ENCODE results near the gene CYP3A7. TPM values are rescaled to one million over a fixed set of nuclear protein-coding genes. Genes with fewer than 3 reads are reported as not detected.
"Not testable (repeated sequence)": the region's sequence is repeated elsewhere in the genome, so short reads cannot be mapped to it uniquely, and the experiment has no call there.

CYP3A7 gene
- total RNA-seq, 2 experiments from 2014 or later, result not detected

DNA sequence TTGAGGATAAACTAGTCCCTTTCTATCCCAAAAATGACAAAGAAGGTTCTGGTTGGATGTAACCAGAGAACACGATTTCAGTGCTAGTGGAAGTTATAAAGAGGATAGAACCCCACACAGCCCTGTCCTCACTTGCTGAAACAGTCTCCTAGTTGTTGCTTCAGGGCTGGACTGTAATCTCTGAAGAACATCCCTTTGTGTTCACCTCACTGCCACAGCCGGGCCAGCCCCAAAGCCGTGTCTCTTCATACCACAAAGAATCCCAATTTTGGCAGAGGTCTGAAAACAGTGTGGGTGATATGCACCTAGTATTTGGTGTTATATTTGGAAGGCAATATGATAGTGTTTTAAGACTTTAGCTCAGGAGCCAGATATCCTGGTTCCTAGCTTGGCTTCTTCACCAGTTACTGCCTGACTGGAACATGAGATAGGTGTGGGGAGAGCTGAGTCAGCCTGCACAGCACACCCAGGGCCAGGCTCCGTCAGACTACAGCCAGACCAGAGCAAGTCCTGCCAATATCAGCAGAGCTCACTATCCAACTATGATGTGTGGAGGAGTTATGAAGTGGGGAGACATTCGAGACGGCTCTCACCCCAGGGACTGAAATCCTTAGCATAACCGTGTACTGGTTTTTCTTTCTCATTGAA lies 27.8 kb upstream of the CYP3A7 start:
- ChIA-PET POLR2A (no interaction called here), CTCF (no interaction called here)
- Mint-ChIP-seq H3K27ac (no peak overlapping the region), H3K4me1 (ENCODE audit: low read depth) (peaks cover 4% of the 10 kb centered on the region), H3K36me3 (no peaks in the 10 kb centered on the region), H3K9me3 (no peaks in the 10 kb centered on the region), H3K4me3 (no peak overlapping the region), H3K27me3 (peaks cover 1% of the 10 kb centered on the region)
- DNase-seq, result no peak
- intact Hi-C loops (cut with micrococcal nuclease), result no loop called here

DNA sequence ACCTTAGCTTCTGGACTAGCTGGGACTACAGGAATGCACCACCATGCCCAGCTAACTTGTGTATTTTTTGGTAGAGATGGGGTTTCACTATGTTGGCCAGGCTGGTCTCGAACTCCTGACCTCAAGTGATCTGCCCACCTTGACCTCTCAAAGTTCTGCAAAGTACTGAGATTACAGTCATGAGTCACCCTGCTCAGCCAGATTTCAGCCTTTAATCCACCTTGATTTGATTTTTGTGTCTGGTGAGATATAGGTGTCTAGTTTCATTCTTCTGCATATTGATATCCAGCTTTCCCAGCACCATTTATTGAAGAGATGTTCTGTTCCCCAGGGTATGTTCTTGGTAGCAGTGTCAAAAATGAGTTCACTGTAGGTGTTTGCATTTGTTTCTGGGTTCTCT lies 20.1 kb upstream of the CYP3A7 start:
- Mint-ChIP-seq H3K27me3 (peaks cover 10% of the 10 kb centered on the region), H3K4me1 (ENCODE audit: low read depth) (no peaks in the 10 kb centered on the region), H3K27ac (no peak overlapping the region), H3K4me3 (no peak overlapping the region), H3K36me3 (no peaks in the 10 kb centered on the region), H3K9me3 (no peaks in the 10 kb centered on the region)
- DNase-seq, result no peak
- intact Hi-C loops (cut with micrococcal nuclease), result no loop called here
- POLR2A ChIA-PET, result no interaction called here
- CTCF ChIA-PET, result no interaction called here

DNA sequence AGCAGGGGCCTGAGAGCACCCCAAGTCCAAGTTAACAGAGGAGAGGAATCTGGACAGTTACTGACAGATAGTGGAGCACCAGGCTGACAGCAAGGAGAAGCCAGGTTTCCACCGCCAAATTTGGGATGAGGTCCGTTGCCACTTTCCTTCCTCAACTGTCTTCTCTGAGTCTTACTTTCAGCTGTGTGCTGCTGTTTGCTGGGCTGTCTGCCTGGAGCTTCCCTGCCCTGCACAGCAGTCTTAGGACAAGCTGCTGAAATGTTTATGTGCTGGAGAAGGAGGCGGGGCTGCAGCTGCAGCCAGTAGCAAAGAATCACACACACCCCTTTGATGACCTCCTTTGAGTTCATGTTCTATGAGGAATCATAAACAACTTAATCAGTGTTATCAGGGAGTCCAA lies 17.4 kb upstream of the CYP3A7 start:
- no peaks in the 10 kb centered on the region for H3K4me1 Mint-ChIP-seq (ENCODE audit: low read depth)
- POLR2A ChIA-PET, result no interaction called here
- H3K36me3 Mint-ChIP-seq, result no peaks in the 10 kb centered on the region
- CTCF ChIA-PET, result no interaction called here
- H3K27me3 Mint-ChIP-seq, result peaks cover 10% of the 10 kb centered on the region
- no peak overlapping the region for H3K27ac Mint-ChIP-seq
- intact Hi-C loops (cut with micrococcal nuclease), result no loop called here
- DNase-seq, result no peak
- H3K4me3 Mint-ChIP-seq, result no peak overlapping the region
- H3K9me3 Mint-ChIP-seq, result no peaks in the 10 kb centered on the region

DNA sequence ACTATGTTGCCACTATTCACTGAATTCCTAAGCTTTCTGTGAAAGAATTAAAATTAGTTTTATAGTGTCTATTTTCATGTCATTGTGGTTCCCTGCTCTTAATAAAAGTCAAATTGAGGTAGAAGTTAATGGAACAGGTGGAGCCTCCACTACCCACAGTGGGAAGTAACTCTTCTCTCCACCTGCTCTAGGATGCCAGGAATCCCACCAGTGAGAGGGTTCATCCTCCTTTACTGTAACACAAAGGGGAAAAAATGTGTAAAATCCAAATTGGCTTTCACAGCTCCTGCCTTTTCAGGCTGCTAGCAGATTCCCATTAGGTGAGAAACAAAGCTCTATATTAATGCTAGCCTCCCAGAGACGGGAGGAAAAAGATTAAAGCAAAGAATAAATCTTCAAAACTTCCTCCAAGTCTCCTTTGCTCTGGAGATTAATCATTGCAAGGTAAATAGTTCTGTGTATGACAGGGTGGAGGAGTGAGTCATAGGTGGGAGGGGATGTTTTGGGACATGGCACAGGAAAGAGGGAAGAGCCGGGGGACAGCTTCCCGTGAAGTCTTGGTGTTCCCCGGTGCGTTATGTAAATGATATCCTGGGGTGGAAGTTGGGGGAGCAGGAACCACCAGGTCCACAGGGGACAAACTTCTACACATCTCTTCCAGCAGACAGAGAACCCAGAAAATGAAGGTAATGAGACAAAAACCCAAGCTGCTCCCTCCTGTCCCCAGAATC lies 16.5 kb upstream of the CYP3A7 start:
- CTCF ChIA-PET; POLR2A ChIA-PET; DNase-seq; H3K36me3 Mint-ChIP-seq; H3K9me3 Mint-ChIP-seq; H3K27ac Mint-ChIP-seq; H3K4me3 Mint-ChIP-seq; intact Hi-C loops (cut with micrococcal nuclease); H3K4me1 Mint-ChIP-seq (ENCODE audit: low read depth); H3K27me3 Mint-ChIP-seq: not testable (repeated sequence)

DNA sequence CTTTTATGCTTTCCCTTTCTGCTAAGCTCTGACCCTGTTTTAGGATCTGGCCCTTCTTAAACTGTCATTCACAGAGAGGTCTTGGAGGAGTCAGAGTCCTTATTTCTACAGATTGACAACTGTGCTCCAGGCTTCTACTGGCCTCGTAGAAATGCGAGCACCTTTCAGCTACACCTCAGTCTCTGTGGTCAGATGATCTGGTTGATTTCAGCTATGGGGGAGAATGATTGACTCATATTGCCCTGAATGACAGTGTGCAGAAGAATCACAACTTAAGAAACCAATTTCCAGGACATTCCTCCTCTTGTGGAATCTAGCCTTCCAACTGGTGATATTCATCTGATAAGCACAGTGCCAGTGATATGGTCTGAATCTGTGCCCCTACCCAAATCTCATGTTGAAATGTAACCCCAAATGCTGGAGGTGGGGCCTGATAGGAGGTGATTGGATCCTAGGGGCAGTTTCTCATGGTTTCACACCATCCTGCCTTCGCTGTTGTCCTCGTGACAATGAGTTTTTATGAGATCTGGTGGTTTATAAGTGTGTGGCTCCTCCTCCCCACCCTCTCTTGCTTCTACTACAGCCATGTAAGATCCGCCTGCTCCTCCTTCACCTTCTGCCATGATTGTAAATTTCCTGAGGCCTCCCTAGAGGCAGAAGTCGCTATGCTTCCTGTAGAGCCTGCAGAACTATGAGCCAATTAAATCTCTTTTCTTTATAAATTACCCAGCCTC lies 14.0 kb upstream of the CYP3A7 start:
- Mint-ChIP-seq H3K4me1 (ENCODE audit: low read depth) (no peaks in the 10 kb centered on the region), H3K9me3 (peaks cover 5% of the 10 kb centered on the region), H3K36me3 (peaks cover 3% of the 10 kb centered on the region), H3K27ac (no peak overlapping the region), H3K4me3 (no peak overlapping the region), H3K27me3 (peaks cover 13% of the 10 kb centered on the region)
- no peak for DNase-seq
- CTCF ChIA-PET, result no interaction called here
- POLR2A ChIA-PET, result no interaction called here
- intact Hi-C loops (cut with micrococcal nuclease), result loop anchor here (10.0 kb wide), 1 partner anchor 114 kb away; no protein-coding TSS in a partner anchor

DNA sequence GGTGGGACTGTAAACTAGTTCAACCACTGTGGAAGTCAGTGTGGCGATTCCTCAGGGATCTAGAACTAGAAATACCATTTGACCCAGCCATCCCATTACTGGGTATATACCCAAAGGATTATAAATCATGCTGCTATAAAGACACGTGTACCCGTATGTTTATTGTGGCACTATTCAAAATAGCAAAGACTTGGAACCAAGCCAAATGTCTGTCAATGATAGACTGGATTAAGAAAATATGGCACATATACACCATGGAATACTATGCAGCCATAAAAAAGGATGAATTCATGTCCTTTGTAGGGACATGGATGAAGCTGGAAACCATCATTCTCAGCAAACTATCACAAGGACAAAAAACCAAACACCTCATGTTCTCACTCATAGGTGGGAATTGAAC lies 11.9 kb upstream of the CYP3A7 start:
- H3K27ac Mint-ChIP-seq; POLR2A ChIA-PET; H3K4me1 Mint-ChIP-seq (ENCODE audit: low read depth); CTCF ChIA-PET; H3K36me3 Mint-ChIP-seq; H3K9me3 Mint-ChIP-seq; DNase-seq; H3K4me3 Mint-ChIP-seq: not testable (repeated sequence)
- peaks cover 15% of the 10 kb centered on the region for H3K27me3 Mint-ChIP-seq
- intact Hi-C loops (cut with micrococcal nuclease), result loop anchor here (10.0 kb wide), 1 partner anchor 112 kb away; no protein-coding TSS in a partner anchor

DNA sequence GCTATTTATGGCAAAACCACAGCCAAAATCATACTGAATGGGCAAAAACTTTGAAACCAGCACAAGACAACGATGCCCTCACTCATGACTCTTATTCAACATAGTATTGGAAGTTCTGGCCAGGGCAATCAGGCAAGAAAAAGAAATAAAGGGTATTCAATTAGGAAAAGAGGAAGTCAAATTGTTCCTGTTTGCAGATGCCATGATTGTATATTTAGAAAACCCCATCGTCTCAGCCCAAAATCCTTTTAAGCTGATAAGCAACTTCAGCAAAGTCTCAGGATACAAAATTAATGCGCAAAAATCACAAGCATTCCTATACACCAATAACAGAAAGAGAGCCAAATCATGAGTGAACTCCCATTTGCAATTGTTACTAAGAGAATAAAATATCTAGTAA lies 10.4 kb upstream of the CYP3A7 start:
- H3K4me3 Mint-ChIP-seq; H3K36me3 Mint-ChIP-seq; H3K27ac Mint-ChIP-seq; POLR2A ChIA-PET; DNase-seq; H3K9me3 Mint-ChIP-seq; CTCF ChIA-PET; H3K4me1 Mint-ChIP-seq (ENCODE audit: low read depth): not testable (repeated sequence)
- intact Hi-C loops (cut with micrococcal nuclease), result loop anchor here (10.0 kb wide), 1 partner anchor 111 kb away; no protein-coding TSS in a partner anchor
- H3K27me3 Mint-ChIP-seq, result peaks cover 12% of the 10 kb centered on the region

DNA sequence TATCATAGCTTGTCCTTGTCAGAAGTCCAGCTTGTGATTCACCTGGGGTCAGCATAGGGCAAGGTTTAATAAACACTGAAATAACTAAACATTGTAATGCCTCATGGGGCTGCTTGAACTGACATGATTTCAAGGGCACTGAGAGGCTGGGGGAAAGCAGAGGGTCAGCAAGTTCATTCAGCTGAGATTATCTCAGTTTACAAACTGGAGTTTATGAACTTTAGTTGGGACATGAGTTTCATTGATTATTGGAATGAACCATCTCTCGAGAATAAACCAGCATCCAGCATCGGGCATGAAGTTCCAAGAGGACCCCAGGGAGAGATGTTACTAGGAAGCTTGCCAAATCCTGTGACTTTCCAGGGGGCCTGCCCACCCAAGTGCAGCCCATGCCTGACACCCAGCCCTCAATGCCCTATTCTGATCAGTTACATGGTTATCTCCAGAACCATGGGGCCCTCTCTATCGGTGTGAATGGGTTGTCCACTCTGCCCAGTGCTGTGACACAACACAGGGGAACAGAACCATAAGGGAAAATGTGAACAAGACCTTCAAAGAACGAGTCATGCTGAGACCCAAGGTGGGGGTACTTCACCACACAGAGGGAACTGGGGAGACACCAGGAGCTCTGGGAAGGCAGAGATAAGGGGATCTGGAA lies 7.9 kb upstream of the CYP3A7 start:
- no peak overlapping the region for H3K4me3 Mint-ChIP-seq
- peaks cover 5% of the 10 kb centered on the region for H3K9me3 Mint-ChIP-seq
- peaks cover 13% of the 10 kb centered on the region for H3K36me3 Mint-ChIP-seq
- H3K27me3 Mint-ChIP-seq, result peaks cover 9% of the 10 kb centered on the region
- intact Hi-C loops (cut with micrococcal nuclease), result loop anchor here (10.0 kb wide), 1 partner anchor 108 kb away; no protein-coding TSS in a partner anchor
- POLR2A ChIA-PET, result no interaction called here
- no peak for DNase-seq
- H3K27ac Mint-ChIP-seq, result no peak overlapping the region
- CTCF ChIA-PET, result no interaction called here
- H3K4me1 Mint-ChIP-seq (ENCODE audit: low read depth), result peaks cover 9% of the 10 kb centered on the region

DNA sequence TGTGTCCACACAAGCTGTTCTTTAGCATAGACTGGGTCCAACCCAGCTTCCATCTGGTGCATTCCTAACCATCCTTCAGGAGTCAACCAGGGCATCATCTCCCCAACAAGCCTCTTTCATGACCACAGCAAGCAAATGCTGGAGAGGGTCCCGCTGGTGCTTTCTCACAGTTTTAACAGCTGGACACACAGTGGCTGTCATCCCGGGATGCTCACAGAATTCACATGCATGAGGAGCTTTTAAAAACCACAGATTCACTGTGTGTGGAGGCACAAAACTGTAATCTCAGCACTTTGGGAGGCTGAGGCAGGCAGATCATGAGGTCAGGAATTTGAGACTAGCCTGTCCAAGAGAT lies 6.4 kb upstream of the CYP3A7 start:
- H3K36me3 Mint-ChIP-seq, result peaks cover 13% of the 10 kb centered on the region
- H3K4me1 Mint-ChIP-seq (ENCODE audit: low read depth), result peaks cover 9% of the 10 kb centered on the region
- intact Hi-C loops (cut with micrococcal nuclease), result loop anchor here (10.0 kb wide), 1 partner anchor 107 kb away; no protein-coding TSS in a partner anchor
- H3K27ac Mint-ChIP-seq, result no peak overlapping the region
- ChIA-PET POLR2A (no interaction called here), CTCF (interaction anchor here (1.3 kb wide), 1 partner anchor 10 kb away, joined by 4 read pairs; no protein-coding TSS in a partner anchor)
- H3K4me3 Mint-ChIP-seq, result no peak overlapping the region
- peaks cover 9% of the 10 kb centered on the region for H3K27me3 Mint-ChIP-seq
- DNase-seq, result no peak
- H3K9me3 Mint-ChIP-seq, result peaks cover 5% of the 10 kb centered on the region

DNA sequence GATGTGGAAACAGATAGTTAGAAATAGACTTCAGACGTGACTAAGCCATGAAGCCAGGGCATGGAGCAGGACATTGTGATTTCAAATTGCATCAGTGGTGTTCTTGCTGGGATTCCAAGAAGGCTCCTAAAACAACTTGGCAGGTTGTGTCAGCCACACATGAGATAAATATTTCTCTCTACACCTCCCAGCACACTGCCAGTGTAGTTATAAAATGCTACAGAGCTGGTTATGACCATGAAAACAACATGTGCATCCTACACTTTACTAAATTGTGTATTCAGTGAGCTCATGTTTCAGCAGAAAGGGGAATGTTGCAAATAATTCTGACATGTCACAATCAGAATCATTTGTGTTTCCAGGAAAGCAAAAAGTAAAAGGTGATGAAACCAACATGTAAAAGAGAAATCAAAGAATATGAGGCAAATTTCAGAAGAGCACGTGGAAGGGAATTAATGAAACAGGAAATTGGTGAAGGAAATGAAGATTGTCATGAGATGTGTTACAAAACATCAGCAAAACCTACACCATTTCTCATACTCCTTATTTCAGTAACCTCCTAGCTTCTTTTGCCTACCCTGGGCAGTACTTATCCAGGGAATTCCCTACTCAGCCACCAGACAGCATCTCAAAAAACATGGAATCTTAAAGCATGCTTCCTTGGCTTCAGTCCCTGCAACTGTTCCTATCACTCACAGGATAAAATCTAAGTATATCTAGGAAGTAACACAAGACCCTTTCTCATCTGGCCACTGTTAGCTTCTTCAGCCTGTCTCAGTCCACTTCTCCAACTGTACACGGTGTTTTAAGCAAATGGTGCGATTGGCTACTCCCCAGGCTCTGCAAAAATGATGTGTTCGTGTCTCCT lies 5.8 kb upstream of the CYP3A7 start:
- Mint-ChIP-seq H3K4me1 (ENCODE audit: low read depth) (peaks cover 9% of the 10 kb centered on the region), H3K27me3 (peaks cover 9% of the 10 kb centered on the region), H3K36me3 (peaks cover 13% of the 10 kb centered on the region), H3K4me3 (no peak overlapping the region), H3K27ac (peak overlapping the region; percentile 59), H3K9me3 (peaks cover 3% of the 10 kb centered on the region)
- intact Hi-C loops (cut with micrococcal nuclease), result loop anchor here (1.0 to 10.0 kb wide), 2 partner anchors 47 to 106 kb away; no protein-coding TSS in a partner anchor
- ChIA-PET CTCF (interaction anchor here (1.3 kb wide), 1 partner anchor 10 kb away, joined by 4 read pairs; no protein-coding TSS in a partner anchor), POLR2A (no interaction called here)
- DNase-seq, result no peak

DNA sequence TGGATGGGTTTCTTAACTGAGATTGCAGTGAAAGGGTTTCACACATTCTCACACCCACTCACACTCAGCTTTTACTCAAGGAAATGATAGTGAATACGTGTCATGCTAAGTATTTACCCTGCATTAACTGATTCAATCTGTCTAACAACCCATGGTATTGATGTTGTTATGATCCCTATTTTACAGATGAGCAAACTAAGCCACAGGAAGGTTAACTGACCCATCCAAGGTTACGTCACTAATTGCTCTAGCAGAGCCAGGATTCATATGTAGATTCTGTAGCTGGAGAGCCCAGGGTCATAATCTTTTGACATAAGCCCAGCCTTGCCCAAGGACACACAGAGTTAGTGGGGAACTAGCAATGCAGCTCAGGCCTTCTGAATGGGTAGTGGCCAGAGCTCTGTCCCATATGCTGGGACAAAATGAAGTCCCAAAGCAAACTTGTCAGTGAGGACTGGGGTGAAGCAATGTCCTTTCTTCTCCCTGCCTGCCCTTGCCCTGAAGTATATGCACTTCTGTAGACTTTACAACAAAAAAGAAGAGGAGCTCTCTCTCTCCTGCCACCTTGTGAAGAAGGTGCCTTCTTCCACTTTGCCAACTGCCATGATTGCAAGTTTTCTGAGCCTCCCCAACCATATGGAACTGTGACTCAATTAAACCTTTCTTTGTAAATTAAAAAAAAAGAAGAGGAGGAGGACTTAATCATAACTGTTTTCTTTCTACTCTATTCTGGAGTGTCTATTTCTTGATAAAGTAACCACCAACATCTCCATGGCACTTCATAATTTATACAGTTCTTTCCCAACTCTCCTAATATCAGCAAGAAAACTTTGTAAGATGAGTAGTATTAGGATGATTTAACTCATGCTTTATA lies 4.9 kb upstream of the CYP3A7 start:
- Mint-ChIP-seq H3K4me3 (no peak overlapping the region), H3K4me1 (ENCODE audit: low read depth) (peaks cover 9% of the 10 kb centered on the region), H3K27ac (peak overlapping the region; percentile 59), H3K36me3 (peaks cover 11% of the 10 kb centered on the region), H3K27me3 (peaks cover 9% of the 10 kb centered on the region), H3K9me3 (no peaks in the 10 kb centered on the region)
- DNase-seq, result no peak
- intact Hi-C loops (cut with micrococcal nuclease), result loop anchor here (1.0 to 10.0 kb wide), 2 partner anchors 48 to 105 kb away; no protein-coding TSS in a partner anchor
- ChIA-PET CTCF (no interaction called here), POLR2A (no interaction called here)
